Measurements from ENCODE around the gene PTGES3.

DNA sequence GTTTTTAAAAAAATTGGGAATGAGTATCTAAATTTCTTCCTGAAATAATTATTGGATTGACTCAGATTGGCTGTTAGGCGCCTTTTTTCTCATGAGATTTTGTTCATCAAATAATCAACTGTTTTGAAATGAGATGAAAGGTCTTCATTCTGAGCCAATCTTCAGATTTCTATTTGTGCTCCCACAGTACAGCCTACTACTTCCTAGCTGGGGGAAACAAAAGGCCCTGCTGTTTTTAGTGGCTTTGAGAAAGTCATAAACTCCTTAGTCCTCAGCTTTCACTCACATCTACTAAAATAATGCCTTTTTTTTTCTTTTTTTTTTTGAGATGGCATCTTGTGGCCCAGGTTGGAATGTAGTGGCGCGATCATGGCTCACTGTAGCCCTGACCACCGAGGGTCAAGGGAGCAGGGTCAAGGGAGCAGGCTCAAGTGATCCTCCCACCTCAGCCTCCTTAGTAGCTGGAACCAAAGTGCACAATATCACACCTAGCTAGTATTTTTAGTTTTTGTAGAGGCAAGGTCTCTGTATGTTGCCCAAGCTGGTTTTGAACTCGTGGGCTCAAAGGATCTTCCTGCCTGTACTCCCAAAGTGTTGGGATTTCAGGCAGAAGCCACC lies 21.8 kb upstream of the PTGES3 start:
- no peak for TF ChIP-seq CTCF (IDR thresholded peaks at IDR 0.05)
- TF ChIP-seq POLR2A (IDR thresholded peaks at IDR 0.05) = no peak
